ENCODE results near the gene KCNC3.

The KCNC3 gene

DNA sequence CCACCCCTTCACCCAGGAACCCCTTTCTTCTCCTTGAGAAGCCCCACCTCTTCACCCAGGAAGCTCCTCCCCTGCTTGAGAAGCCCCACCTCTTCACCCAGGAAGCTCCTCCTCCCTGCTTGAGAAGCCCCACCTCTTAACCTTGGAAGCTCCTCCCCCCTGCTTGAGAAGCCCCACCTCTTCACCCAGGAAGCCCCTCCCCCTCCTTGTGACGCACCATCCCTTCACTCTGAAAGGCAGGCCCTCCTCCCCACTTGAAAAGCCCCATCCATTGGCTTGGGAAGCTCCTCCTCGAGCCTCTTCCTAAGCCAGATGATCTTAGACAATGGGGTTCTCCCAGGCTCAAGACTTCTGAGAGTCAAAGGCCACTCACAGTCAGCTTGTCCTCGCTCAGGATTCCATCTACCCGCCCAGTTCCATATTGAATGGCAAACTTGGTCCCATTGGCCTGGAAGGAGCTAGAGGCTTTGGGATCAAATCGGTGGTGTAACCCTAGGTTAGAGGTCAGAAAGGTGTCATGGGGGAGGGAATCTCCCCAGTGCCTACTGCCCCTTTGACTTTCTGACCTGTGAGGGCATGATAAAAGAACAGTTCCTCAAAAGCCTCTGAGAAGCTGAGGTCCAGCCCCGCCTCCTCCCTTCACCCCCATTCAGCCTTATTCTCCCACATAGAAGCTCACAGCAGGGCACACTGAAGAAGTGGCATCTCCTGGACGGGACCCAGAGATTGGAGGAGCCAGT, 32.3 kb upstream of the KCNC3 start:
- TF ChIP-seq, protein P1, sequence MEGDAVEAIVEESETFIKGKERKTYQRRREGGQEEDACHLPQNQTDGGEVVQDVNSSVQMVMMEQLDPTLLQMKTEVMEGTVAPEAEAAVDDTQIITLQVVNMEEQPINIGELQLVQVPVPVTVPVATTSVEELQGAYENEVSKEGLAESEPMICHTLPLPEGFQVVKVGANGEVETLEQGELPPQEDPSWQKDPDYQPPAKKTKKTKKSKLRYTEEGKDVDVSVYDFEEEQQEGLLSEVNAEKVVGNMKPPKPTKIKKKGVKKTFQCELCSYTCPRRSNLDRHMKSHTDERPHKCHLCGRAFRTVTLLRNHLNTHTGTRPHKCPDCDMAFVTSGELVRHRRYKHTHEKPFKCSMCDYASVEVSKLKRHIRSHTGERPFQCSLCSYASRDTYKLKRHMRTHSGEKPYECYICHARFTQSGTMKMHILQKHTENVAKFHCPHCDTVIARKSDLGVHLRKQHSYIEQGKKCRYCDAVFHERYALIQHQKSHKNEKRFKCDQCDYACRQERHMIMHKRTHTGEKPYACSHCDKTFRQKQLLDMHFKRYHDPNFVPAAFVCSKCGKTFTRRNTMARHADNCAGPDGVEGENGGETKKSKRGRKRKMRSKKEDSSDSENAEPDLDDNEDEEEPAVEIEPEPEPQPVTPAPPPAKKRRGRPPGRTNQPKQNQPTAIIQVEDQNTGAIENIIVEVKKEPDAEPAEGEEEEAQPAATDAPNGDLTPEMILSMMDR (conservative IDR thresholded peaks at IDR 0.05; ENCODE audit: low read depth, low read length), result no peak
- Histone ChIP-seq H3K4me3 (IDR thresholded peaks at IDR 0.05; ENCODE audit: insufficient read depth, low read depth, low read length) (no peak overlapping the region), H3K4me2 (no peak overlapping the region), H3K4me1 (ENCODE audit: low read depth, poor library complexity, severe bottlenecking) (peaks cover 5% of the 10 kb centered on the region), H3K27ac (no peak overlapping the region), H2AFZ (ENCODE audit: low read depth) (no peak overlapping the region), H3K79me2 (ENCODE audit: insufficient read depth, low read depth) (no peaks in the 10 kb centered on the region), H3K36me3 (ENCODE audit: insufficient read depth) (no peaks in the 10 kb centered on the region), H4K20me1 (ENCODE audit: insufficient read depth) (no peaks in the 10 kb centered on the region), H3K27me3 (ENCODE audit: insufficient read depth, low read depth) (peaks cover 50% of the 10 kb centered on the region), H3K9ac (no peak overlapping the region)

DNA sequence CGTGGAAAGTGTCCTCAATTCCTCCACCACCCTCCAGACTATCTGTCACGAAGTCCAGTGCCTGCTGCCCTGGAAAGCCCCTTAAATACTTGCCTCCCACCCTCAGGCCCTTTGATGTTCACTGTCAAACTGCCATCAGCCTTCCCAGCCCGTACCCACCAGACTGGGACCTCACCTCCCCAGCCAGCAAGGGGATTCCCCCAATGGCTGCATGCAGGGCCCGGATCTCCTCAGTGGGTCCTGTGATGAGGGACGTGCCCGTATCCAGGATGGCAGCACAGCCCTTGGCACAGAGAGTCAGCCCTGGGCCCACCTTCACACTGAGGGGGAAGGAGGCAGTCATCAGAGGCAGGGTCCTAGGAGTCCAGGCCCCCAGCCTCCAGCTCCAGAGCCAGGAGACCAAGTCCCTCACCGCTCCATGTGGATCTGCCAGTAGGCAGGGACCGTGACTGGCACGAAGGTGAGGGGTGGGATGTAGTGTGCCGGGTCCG, 30.2 kb upstream of the KCNC3 start:
- TF ChIP-seq, protein P1 (conservative IDR thresholded peaks at IDR 0.05; ENCODE audit: low read depth, low read length), result no peak

DNA sequence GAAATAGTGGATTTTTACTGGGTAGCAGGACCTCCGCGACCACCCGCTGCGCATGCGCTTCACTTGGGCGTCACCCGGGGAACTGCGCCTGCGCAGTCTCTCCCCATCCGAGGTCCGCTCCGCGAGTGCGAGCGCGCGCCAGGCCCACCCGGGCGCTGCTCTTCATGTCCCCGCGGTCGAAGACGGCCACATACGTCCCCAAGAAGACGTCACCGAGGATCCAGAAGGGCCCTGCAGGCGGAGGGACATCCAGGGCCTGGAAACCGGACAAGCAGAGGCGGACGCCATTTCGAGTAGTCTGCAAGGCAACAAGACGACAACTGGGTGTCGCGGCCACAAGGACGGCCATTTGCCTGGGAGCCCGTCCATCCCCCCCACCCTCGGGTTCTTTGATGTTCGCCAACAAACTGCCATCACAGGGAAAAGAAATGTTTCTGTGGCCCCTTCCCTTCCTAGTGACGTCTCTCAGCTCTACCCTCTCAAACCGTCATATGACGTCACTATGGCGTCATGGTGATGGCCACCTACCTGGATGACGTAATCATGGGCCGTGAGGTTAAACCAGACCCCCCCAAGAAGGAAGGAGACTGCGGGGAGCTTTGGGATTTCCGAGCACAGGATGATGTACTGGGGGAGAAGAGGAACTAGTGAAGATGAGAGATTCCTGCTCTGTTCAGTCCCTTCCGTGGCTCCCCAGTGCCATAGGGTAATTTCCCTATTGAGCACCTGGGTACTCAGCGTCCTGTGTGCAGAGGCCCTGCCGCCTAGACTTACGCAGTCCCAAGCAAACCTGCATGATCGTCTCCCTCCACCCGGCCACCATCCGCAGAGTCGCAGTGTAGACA, 29.5 kb upstream of the KCNC3 start:
- Histone ChIP-seq H3K27me3 (ENCODE audit: insufficient read depth, low read depth) (peaks cover 61% of the 10 kb centered on the region), H3K36me3 (ENCODE audit: insufficient read depth) (no peaks in the 10 kb centered on the region), H3K4me3 (IDR thresholded peaks at IDR 0.05; ENCODE audit: insufficient read depth, low read depth, low read length) (no peak overlapping the region), H2AFZ (ENCODE audit: low read depth) (peak overlapping the region; percentile 98), H3K79me2 (ENCODE audit: insufficient read depth, low read depth) (no peaks in the 10 kb centered on the region), H4K20me1 (ENCODE audit: insufficient read depth) (no peaks in the 10 kb centered on the region), H3K4me1 (ENCODE audit: low read depth, poor library complexity, severe bottlenecking) (peaks cover 5% of the 10 kb centered on the region), H3K27ac (no peak overlapping the region; the same call in 1 of the 2 replicates), H3K4me2 (peak overlapping the region; percentile 94), H3K9ac (peak overlapping the region; percentile 7; the same call in 1 of the 2 replicates)
- TF ChIP-seq, protein P1 (conservative IDR thresholded peaks at IDR 0.05; ENCODE audit: low read depth, low read length), result no peak

More for the DNA sequence above, 30.2 kb upstream of the KCNC3 start:
- peaks cover 56% of the 10 kb centered on the region for H3K27me3 ChIP-seq (ENCODE audit: insufficient read depth, low read depth)
- H3K4me3 ChIP-seq (IDR thresholded peaks at IDR 0.05; ENCODE audit: insufficient read depth, low read depth, low read length), result no peak overlapping the region
- no peak overlapping the region for H3K27ac ChIP-seq
- no peak overlapping the region for H3K9ac ChIP-seq
- H3K4me2 ChIP-seq, result no peak overlapping the region
- no peaks in the 10 kb centered on the region for H3K36me3 ChIP-seq (ENCODE audit: insufficient read depth)
- H3K79me2 ChIP-seq (ENCODE audit: insufficient read depth, low read depth), result no peaks in the 10 kb centered on the region
- H4K20me1 ChIP-seq (ENCODE audit: insufficient read depth), result no peaks in the 10 kb centered on the region
- peaks cover 5% of the 10 kb centered on the region for H3K4me1 ChIP-seq (ENCODE audit: low read depth, poor library complexity, severe bottlenecking)
- H2AFZ ChIP-seq (ENCODE audit: low read depth), result no peak overlapping the region

DNA sequence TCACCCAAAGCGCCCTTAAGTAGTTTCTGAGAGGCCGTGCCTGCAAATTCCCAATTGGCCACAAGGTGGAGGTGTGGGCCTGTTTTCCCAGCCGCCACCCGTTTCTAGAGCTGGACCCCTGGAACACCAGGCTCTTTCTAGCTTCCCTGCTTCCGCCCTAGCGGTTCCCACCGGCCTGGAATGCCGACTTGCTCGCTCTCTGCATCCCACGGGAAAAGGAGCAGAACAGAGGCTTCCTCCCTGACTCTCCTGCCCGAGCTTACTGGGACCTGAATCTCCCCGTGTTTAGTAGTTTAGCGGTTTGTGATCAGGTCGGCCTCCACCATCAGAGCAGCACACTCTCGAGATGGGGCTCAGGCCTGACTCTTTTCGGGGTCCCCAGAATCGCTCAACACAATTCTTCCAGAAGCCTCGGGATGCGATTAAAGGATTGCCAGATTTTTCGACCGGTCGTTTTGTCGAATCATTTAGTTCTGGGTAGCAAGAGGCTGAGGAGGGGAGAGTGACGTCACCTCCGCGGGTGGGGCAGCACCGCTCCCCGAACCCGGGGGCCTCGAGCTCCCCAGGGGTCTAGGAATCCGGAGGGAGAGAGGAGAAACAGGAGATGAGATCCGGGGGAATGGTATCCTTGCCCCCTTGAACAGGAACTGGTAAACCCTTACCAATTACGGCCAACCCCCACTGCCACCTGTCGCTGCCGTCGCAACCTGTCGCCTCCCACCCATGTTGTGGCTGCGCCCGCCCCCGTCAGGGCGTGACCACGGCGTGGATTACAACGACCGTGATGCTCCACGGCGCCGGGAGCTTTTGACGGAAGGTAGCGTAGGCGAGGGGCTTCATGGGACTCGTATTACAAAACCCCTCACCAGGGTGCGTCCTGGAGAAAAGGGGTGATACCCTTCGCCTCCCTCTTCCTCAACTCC, 28.3 kb upstream of the KCNC3 start:
- Histone ChIP-seq H3K36me3 (ENCODE audit: insufficient read depth) (no peaks in the 10 kb centered on the region), H3K4me3 (IDR thresholded peaks at IDR 0.05; ENCODE audit: insufficient read depth, low read depth, low read length) (no peak overlapping the region), H3K4me2 (peak overlapping the region; percentile 94), H3K27ac (peak overlapping the region; percentile 60), H3K4me1 (ENCODE audit: low read depth, poor library complexity, severe bottlenecking) (peaks cover 5% of the 10 kb centered on the region), H3K9ac (peak overlapping the region; percentile 67), H3K79me2 (ENCODE audit: insufficient read depth, low read depth) (no peaks in the 10 kb centered on the region), H3K27me3 (ENCODE audit: insufficient read depth, low read depth) (peaks cover 61% of the 10 kb centered on the region), H2AFZ (ENCODE audit: low read depth) (peak overlapping the region; percentile 98), H4K20me1 (ENCODE audit: insufficient read depth) (no peaks in the 10 kb centered on the region)
- TF ChIP-seq, protein P1 (conservative IDR thresholded peaks at IDR 0.05; ENCODE audit: low read depth, low read length), result peak; percentile 91
